ENCODE data around the gene SLC6A13. TPM values are rescaled to one million over a fixed set of nuclear protein-coding genes. Genes with fewer than 3 reads are reported as not detected.

The SLC6A13 gene
- polyA plus RNA-seq, 1 experiment = not detected

- no peak overlapping the region for H3K4me3 ChIP-seq (ENCODE audit: low read depth, low read length)
- peaks cover 6% of the 10 kb centered on the region for H3K36me3 ChIP-seq (ENCODE audit: control insufficient read depth, insufficient read depth, low read length)
- POLR2A ChIA-PET = no interaction called here
- no peak for DNase-seq (ENCODE audit: low read depth)
- CTCF ChIA-PET = interaction anchor here (1.7 kb wide), 1 partner anchor 10 kb away, joined by 9 read pairs; no protein-coding TSS in a partner anchor
- no peaks in the 10 kb centered on the region for H3K27me3 ChIP-seq (ENCODE audit: control insufficient read depth, insufficient read depth, low read length)
- TF ChIP-seq CTCF (IDR thresholded peaks at IDR 0.05; ENCODE audit: insufficient read depth, low read depth, low read length) = no peak
These were observed 24.1 kb upstream of the SLC6A13 start for GRCh38 chr12:286531-287300.

- Histone ChIP-seq H3K27me3 (ENCODE audit: control insufficient read depth, insufficient read depth, low read length) (no peaks in the 10 kb centered on the region), H3K4me3 (ENCODE audit: low read depth, low read length) (no peak overlapping the region), H3K36me3 (ENCODE audit: control insufficient read depth, insufficient read depth, low read length) (no peaks in the 10 kb centered on the region)
- no peak for DNase-seq (ENCODE audit: low read depth)
- ChIA-PET CTCF (no interaction called here), POLR2A (no interaction called here)
- TF ChIP-seq CTCF (IDR thresholded peaks at IDR 0.05; ENCODE audit: insufficient read depth, low read depth, low read length) = no peak
These were observed 15.4 kb upstream of the SLC6A13 start for GRCh38 chr12:278046-278445.

- Histone ChIP-seq H3K4me3 (ENCODE audit: low read depth, low read length) (no peak overlapping the region), H3K27me3 (ENCODE audit: control insufficient read depth, insufficient read depth, low read length) (no peaks in the 10 kb centered on the region), H3K36me3 (ENCODE audit: control insufficient read depth, insufficient read depth, low read length) (no peaks in the 10 kb centered on the region)
- DNase-seq (ENCODE audit: low read depth) = no peak
- no peak for TF ChIP-seq CTCF (IDR thresholded peaks at IDR 0.05; ENCODE audit: insufficient read depth, low read depth, low read length)
- POLR2A ChIA-PET = no interaction called here
- CTCF ChIA-PET = interaction anchor here (1.7 kb wide), 1 partner anchor 10 kb away, joined by 9 read pairs; no protein-coding TSS in a partner anchor
These were observed 13.2 kb upstream of the SLC6A13 start for GRCh38 chr12:275812-276211.

- POLR2A ChIA-PET = no interaction called here
- H3K4me3 ChIP-seq (ENCODE audit: low read depth, low read length) = no peak overlapping the region
- CTCF ChIA-PET = no interaction called here
- H3K36me3 ChIP-seq (ENCODE audit: control insufficient read depth, insufficient read depth, low read length) = no peaks in the 10 kb centered on the region
- DNase-seq (ENCODE audit: low read depth) = no peak
- no peak for TF ChIP-seq CTCF (IDR thresholded peaks at IDR 0.05; ENCODE audit: insufficient read depth, low read depth, low read length)
- H3K27me3 ChIP-seq (ENCODE audit: control insufficient read depth, insufficient read depth, low read length) = no peaks in the 10 kb centered on the region; the same call in 1 of the 2 replicates
These were observed 10.7 kb upstream of the SLC6A13 start for GRCh38 chr12:273382-273781.

GRCh38 chr12:272942-273341 is 10.3 kb upstream of the SLC6A13 start:
- ChIA-PET POLR2A (no interaction called here), CTCF (no interaction called here)
- no peak for DNase-seq (ENCODE audit: low read depth)
- no peak for TF ChIP-seq CTCF (IDR thresholded peaks at IDR 0.05; ENCODE audit: insufficient read depth, low read depth, low read length)
- Histone ChIP-seq H3K36me3 (ENCODE audit: control insufficient read depth, insufficient read depth, low read length) (no peaks in the 10 kb centered on the region), H3K4me3 (ENCODE audit: low read depth, low read length) (no peak overlapping the region), H3K27me3 (ENCODE audit: control insufficient read depth, insufficient read depth, low read length) (no peaks in the 10 kb centered on the region; the same call in 1 of the 2 replicates)

All from BJ (cell line).